Measurements from ENCODE around the gene LAMC3.

The LAMC3 gene

GRCh38 chr9:131076347-131077195, 67.6 kb downstream of the LAMC3 start:
- DNase-seq (ENCODE audit: low read depth): no peak

GRCh38 chr9:131078427-131079366, 69.7 kb downstream of the LAMC3 start:
- DNase-seq (ENCODE audit: low read depth): no peak

- DNase-seq (ENCODE audit: low read depth): no peak
Observed at GRCh38 chr9:131080589-131080988, 71.6 kb downstream of the LAMC3 start.

- DNase-seq (ENCODE audit: low read depth): no peak
Observed at GRCh38 chr9:131081868-131082267, 72.9 kb downstream of the LAMC3 start.

GRCh38 chr9:131082774-131083512, 74.0 kb downstream of the LAMC3 start:
- no peak for DNase-seq (ENCODE audit: low read depth)

- no peak for DNase-seq (ENCODE audit: low read depth)
Observed at GRCh38 chr9:131084661-131085369, 75.8 kb downstream of the LAMC3 start.

GRCh38 chr9:131085370-131086122, 76.6 kb downstream of the LAMC3 start:
- no peak for DNase-seq (ENCODE audit: low read depth)

- DNase-seq (ENCODE audit: low read depth): no peak
Observed at GRCh38 chr9:131087354-131087893, 78.5 kb downstream of the LAMC3 start.

- DNase-seq (ENCODE audit: low read depth): no peak
Observed at GRCh38 chr9:131090025-131090787, 81.2 kb downstream of the LAMC3 start.

- DNase-seq (ENCODE audit: low read depth): no peak
Observed at GRCh38 chr9:131091352-131091992, 82.5 kb downstream of the LAMC3 start.

GRCh38 chr9:131092030-131092429, 83.1 kb downstream of the LAMC3 start:
- no peak for DNase-seq (ENCODE audit: low read depth)

- no peak for DNase-seq (ENCODE audit: low read depth)
Observed at GRCh38 chr9:131092548-131093440, 83.8 kb downstream of the LAMC3 start.

GRCh38 chr9:131094015-131094414, 85.0 kb downstream of the LAMC3 start:
- no peak for DNase-seq (ENCODE audit: low read depth)

GRCh38 chr9:131094622-131095021, 85.6 kb downstream of the LAMC3 start:
- peak; percentile 38 for DNase-seq (ENCODE audit: low read depth)

GRCh38 chr9:131095666-131096268, 86.8 kb downstream of the LAMC3 start:
- DNase-seq (ENCODE audit: low read depth): no peak

GRCh38 chr9:131096269-131097125, 87.5 kb downstream of the LAMC3 start, which contains the start of gene AIF1L:
Gene AIF1L, plus strand, starts transcription at chr9:131096531. Its CDS starts 99 bp downstream, at chr9:131096630.
- no peak for DNase-seq (ENCODE audit: low read depth)

Data from GM04504 (cell line).